Hippocampal formation (tissue), 2 donors: ENCODE results near the gene MTARC2.
"Not testable (repeated sequence)": the region's sequence is repeated elsewhere in the genome, so short reads cannot be mapped to it uniquely, and the experiment has no call there.

Experiments used
- DNase-seq, 2 donors: peaks; one replicate each; lab custom pipeline; 2025; lab: John Stamatoyannopoulos, UW

The MTARC2 gene

DNA sequence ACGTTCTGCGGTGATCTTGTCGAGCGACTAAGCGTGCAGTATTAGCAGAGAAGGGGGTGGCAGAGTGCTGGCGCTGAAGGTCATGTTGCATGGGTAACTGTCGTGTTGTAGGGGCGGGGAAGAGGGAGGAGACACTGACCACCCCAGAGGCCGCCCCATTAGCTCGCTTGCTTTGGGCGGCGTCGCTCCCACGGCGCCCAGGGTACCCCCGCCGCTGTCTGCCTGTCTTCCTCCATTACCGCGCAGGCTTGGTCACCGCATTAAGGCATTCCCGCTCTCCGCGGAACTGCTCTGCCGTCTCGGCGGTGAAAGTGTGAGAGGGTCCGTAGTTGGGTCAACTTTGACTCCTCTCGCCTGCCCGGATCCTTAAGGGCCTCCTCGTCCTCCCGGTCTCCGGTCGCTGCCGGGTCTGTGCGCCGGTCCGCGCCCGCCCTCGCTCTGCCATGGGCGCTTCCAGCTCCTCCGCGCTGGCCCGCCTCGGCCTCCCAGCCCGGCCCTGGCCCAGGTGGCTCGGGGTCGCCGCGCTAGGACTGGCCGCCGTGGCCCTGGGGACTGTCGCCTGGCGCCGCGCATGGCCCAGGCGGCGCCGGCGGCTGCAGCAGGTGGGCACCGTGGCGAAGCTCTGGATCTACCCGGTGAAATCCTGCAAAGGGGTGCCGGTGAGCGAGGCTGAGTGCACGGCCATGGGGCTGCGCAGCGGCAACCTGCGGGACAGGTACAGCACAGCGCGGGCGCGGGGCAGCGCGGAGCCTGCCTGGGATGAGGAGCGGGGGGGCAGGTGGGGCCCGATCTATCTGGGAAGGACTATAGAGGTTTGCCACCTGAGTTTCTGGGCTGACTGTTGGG is at the start of gene MTARC2:
MTARC2 (plus strand) TSS at position 234 of the 846 bp plus-strand sequence; CDS start at position 444, 210 bp downstream.
- DNase-seq = peak; percentile 53 to 55

DNA sequence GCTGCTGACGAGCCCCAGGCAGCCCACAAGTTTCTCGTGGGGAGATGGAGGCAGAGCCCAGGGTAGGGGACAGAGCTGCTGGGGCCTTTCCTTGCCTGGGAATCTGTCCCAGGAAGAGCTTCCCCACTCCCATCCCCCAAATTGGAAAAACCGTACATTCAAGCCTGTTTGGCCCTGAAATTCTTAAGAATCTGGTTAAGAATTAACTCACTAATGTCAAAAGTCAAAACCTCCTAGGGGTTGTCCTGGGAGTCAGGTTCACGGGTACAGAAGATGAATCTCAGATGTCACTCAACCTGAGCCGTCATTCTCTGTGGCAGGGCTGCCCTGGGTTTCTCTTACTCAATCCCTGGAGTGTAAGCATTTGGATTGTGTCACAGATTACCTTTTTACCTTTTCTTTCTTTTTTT is 49.5 kb upstream of the MTARC2 start:
- no peak for DNase-seq

DNA sequence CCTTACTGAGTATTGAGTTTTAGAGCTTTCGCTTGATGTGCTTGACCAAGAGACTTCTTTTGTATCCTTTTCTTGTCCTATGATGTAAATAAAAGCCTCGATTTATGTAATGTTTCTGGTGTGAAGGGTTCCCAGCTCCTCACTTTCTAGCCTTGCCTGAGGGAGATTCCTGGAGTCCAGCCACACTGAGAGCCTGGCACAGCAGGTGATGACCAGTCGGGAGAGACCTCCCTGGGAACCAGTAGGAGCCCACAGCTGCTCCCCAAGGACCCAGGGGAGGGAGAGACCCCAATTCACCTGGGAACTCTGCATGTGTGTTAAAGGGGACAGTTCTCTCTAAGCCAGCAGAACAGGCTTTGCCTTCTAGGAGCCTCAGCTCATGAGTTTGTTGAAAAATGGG is 49.1 kb upstream of the MTARC2 start:
- DNase-seq = no peak

- DNase-seq = no peak
Observed at GRCh38 chr1:220700556-220701179, 47.5 kb upstream of the MTARC2 start.

DNA sequence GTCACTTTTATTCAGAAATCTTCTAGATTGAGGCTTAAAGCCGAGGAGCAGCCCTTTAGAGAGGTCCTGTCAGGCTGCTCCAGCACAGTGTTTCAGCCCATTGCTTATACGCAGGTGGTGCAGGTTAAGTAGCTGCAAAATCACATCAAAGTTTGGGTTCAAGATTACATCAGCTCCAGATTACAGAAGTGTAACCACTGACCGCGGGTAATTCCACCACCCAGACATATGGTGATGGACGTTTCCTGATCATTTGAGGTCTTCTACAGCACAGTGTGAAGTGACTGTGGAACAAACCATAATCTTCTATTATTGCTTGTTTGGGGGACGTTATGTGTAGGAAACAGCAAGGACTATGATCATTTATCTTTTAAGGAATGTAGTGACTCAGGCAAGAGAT is 46.1 kb upstream of the MTARC2 start:
- DNase-seq = no peak

DNA sequence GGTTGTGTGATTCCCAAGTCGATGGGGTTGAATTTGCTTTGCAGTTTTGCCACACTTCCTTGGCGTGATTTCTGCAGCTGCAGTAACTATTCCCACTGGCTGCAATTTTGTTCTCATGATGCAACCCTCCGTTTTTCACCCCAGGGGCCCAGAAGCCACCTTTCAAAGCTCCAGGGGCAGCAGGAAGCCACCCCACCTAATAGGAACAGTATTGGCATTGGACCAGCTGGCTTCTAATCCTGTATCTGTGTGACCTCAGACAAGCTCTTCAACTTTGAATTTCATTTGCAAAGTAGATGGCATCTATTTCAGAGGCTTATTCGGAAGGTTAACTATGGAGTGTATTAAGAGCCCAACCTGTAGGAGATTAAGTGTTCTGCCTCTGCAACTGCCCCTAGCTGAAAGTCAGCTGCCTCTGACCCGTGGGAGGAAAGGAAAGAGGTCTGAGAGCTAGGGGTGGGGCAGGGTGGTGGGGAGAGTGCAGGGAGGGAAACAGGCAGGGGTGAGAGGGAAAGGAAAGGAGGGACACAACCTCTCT is 45.3 kb upstream of the MTARC2 start:
- DNase-seq = no peak

DNA sequence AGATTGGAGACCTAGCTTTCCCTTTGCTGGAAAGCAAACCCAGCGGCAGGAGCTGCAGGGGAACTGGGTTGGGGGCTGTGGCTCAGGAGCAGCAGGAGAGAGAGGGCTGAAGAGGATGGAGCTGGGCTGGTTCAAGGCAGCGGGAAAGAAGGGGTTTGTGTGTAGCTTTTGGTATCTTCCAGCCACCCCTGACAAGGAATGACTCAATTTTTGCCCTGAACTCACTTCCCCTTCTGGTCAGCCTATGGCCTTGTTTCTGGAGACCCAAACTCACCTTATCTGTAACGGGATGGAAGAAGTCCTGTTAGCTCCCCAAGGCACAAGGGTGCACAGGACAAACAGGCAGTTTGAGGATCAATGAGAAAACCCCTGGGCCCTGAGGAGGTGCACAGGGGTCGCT is 44.8 kb upstream of the MTARC2 start:
- DNase-seq = no peak

DNA sequence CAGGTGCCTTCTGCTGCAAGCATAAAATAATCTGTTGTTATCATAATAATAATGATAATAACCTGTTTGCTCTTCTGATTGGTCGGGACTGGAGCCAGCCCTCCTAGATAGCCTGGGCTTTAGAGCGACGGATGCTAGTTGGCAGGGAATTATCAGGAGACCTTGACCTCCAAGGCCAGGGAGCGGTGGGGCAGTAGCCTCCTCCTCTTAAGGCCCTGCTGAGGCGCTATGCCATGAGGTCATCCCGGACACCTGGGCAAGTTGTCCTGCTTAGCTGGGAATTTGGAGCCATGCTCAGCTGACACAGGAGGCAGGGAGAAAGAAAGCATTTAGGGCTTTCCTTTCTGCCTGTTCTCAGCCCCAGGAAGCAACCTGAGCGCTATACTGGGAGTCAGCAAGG is 42.3 kb upstream of the MTARC2 start:
- DNase-seq = no peak

DNA sequence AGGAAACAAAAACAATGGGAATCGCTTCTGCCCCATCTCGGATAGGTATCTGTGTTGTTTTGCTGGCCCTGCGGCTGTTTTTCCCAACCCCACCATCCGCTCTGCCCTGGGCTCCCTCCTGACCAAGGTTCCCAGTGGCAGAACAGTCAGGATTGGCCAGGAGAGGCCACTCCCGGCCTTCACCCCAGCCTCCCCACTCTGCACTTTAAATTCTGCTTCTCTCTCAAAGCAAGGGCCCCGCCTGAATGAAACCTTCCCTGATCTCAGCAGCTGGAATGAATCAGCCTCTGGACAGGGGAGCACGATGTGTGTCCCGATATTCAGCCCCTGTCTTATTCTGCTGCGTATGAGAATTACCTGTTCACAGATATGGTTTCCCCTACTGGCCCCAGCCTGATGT is 41.6 kb upstream of the MTARC2 start:
- DNase-seq = no peak

GRCh38 chr1:220707160-220707559 is 41.0 kb upstream of the MTARC2 start:
- no peak for DNase-seq

- DNase-seq = no peak
Observed at GRCh38 chr1:220708244-220708643, 39.9 kb upstream of the MTARC2 start.

DNA sequence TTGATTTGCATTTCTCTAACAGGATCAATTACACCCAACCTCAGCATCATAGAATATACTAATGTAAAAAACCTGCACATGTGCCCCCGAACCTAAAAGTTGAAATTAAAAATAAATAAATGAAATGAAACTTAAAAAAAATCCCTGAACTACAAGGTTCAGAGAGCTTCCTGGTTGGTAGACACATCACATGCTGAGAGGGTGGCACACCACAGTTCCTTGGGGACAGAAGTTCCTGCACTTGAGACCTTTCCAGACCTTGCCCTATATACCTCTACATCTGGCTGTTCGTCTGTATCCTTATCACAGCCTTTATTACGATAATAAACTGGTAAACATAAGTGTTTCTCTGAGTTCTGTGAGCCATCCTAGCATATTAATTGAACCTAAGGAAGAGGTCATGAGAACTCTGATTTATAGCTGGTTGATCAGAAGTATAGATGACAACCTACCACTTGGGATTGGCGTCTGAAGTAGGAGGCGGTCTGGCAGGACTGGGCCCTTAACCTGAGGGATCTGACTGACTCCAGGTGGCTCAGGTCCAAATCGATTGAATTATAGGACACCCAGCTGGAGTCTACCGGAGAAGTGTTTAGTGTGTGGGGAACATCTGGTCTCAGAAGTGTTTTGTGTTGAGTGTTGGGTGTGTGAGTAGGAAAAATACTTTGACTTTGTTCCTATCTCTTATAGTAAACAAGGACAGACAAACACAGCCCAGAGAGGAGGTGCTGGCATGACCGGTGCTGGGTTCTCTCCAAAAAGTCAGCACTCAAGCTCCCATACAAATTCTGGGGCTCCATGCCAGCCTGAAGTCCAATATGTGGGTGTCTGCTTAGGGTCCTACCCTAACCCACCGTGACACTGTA is 39.0 kb upstream of the MTARC2 start:
- no peak for DNase-seq

GRCh38 chr1:220710333-220710732 is 37.8 kb upstream of the MTARC2 start:
- no peak for DNase-seq

GRCh38 chr1:220711056-220711809 is 36.9 kb upstream of the MTARC2 start:
- no peak for DNase-seq

- not testable (repeated sequence) for DNase-seq
Observed at GRCh38 chr1:220715986-220716385, 32.1 kb upstream of the MTARC2 start.

DNA sequence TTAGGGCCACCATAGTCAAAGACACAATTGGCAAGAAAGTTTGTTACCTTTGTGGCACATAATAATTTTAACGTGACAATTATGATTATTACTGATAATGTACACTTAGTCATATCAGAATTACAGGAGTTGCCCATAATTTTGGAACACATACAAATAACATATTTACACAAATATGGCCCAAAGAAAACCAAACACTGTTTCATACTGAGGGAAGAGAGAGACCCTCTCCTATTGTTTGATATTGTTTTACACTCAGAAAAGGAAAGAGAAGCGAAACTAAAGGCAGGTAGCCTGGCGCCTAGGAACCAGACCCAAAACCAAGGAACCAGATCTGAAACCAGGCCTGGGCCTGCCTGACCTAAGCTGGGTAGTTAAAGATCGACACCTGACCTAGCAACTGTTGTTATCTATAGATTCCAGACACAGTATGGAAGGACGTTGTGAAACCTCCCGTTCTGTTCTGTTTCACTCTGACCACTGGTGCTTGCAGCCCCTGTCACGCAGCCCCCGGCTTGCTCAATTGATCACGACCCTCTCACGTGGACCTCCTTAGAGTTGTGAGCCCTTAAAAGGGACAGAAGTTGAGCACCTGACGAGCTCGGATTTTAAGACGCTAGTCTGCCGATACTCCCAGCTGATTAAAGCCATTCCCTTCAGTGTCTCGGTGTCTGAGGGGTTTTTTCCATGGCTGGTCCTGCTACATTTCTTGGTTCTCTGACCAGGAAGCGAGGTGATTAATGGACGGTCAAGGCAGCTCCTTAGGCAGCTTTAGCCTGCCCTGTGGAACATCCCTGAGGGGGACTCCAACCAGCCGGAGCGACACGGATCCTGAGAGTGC is 30.1 kb upstream of the MTARC2 start:
- no peak for DNase-seq

DNA sequence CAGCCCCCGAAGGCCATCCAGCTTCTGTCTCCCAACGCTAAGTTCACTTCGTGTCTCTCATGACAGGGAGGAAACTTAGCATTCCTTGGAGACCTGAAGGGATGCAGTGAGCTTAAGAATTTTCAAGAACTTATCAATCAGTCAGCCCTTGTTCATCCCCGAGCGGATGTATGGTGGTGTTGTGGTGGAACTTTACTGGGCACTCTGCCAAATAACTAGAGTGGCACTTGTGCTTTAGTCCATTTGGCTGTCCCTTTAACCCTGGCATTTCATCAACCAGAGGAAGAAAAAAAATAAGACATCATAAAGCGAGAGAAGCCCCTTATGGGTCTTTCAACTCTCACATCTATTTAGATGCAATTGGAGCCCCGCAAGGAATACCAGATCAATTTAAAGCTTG is 26.9 kb upstream of the MTARC2 start:
- DNase-seq = not testable (repeated sequence)

DNA sequence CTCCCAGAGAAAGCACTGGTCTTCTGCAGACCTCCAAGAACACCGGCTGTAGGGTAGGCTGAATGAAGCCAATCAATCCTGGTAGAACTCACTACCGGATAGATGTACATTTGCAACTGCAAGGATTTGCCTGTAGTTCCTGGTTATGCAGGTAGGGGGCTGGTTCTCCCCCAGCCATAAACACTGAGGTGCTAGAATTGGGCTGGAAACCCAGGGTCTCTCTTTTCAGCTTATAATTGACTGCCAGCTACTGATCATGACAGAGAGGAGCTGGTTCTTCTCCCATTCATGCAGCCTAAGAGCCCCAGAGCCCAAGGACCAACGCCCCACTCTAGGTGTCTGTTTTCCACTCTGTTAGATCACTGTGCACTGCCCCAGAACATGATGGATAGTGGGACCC is 21.5 kb upstream of the MTARC2 start:
- DNase-seq = no peak

DNA sequence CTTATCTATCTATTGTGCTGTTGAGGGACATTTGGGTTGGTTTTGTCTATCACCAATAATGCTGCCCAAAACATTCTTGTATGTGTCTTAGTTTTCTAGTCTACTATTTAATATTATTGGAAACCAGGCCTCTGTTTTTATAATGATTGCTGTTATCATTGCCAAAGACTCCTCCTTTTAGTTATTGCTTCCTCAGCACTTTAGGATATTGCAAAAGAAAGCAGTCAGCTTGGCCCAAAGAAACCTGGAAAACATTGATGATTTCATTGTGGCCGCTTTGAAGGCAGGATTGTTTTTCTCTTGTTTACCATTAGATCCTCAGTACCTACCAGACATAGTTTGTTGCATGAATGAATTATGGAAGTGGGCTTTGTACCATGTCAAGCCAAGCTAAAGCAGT is 20.6 kb upstream of the MTARC2 start:
- DNase-seq = no peak

DNA sequence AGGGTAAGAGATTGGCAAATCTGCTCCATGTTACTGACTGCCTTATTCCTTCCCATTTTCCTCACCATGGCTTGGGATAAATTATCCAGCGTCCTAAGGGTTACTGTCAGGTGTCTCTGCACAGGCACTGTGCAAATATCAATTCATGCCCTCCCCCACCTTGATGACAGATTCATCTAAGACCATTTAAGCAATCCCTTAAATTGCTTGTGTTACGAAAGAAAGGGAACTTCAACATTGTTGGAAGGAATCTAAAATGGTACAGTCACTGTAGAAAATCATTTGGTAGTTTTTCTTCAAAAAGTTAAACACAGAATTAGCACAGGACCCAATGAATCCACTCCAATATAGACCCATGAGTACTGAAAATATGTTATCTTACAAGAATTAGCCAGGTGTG is 17.6 kb upstream of the MTARC2 start:
- DNase-seq = no peak

DNA sequence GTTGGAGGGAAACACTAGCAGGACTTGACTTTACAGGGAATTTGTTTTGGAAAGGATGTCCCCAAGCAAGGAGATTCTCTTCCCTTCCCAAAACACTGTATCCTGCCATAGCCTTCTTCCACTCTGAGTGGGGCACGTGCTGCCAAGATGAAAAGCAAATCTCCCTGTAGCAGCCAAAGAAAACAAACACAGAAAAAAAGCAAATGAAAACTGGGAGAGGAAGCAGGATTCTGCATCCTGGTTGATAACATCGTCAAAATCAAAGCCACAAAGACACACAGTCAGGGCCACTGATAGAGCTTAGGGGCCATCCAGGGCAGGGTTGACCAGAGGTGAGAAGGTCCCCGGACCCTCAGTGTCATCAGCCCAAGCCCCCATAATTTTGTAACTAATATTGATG is 16.0 kb upstream of the MTARC2 start:
- no peak for DNase-seq
